Thyroid gland (tissue), 4 donors: ENCODE measurements around the gene C19orf73. TPM values are rescaled to one million over a fixed set of nuclear protein-coding genes. Genes with fewer than 3 reads are reported as not detected.

Experiments used
- DNase-seq, 2 donors: peaks; one replicate each; pipeline ENCODE4 v3.0.0-alpha.2; 2019
- H3K27ac ChIP-seq, 3 donors: fragments of 200-600 bp; sonication (generic); 1 replicate in 2 of 3; 2 replicates in 1 of 3; pipeline ENCODE4 v1.5.1; 2016 to 2019; ENCODE audit warnings: mild to moderate bottlenecking in 1 of 3, moderate library complexity in 1 of 3
- H3K27me3 ChIP-seq: fragments of 200-600 bp; sonication (generic); one replicate; pipeline ENCODE4 v1.5.1; 2019
- H3K36me3 ChIP-seq, 2 donors: fragments of 200-600 bp; sonication (generic); one replicate each; pipeline ENCODE4 v1.5.1; 2016 to 2019
- H3K4me1 ChIP-seq, 2 donors: fragments of 200-600 bp; sonication (generic); one replicate each; pipeline ENCODE4 v1.5.1; 2017 to 2019
- H3K4me3 ChIP-seq, 3 donors: fragments of 200-600 bp; sonication (generic); replicated peaks in 1 of 3; 1 replicate in 2 of 3; 2 replicates in 1 of 3; pipeline ENCODE4 v1.5.1; 2016; ENCODE audit warnings: mild to moderate bottlenecking in 1 of 3
- H3K9me3 ChIP-seq: fragments of 200-600 bp; sonication (generic); one replicate; pipeline ENCODE4 v1.5.1; 2017
- CTCF ChIP-seq, 6 experiments: fragments of 200-600 bp in 3 of 6; fragments of 450-650 bp in 3 of 6; sonication (generic) in 3 of 6; IDR thresholded peaks; one replicate each; pipeline ENCODE4 v1.5.1; 2016 to 2019; ENCODE audit warnings: antibody characterized with exemption in 6 of 6, mild to moderate bottlenecking in 2 of 6, inconsistent platforms in 1 of 6, moderate library complexity in 1 of 6
- POLR2A ChIP-seq, 2 donors: fragments of 450-650 bp; IDR thresholded peaks; one replicate each; pipeline ENCODE4 v1.6.1; 2017; ENCODE audit warnings: antibody characterized with exemption in 2 of 2, mild to moderate bottlenecking in 2 of 2, moderate library complexity in 1 of 2
- WGBS, 2 donors: methylation state at CpG; one replicate each; pipeline ENCODE4 v1.1.5; 2017; 5-methylcytosine and 5-hydroxymethylcytosine counted together
- intact Hi-C: fragments of 100-400 bp; cut with DNase I; formaldehyde crosslinking; loops from one replicate; pipeline ENCODE4 v1.15.1; 2023
- total RNA-seq, 4 donors: library from RNA; depleted of rRNA; stranded (reverse); fragments of >200 nt; gene quantifications; one replicate each; pipeline ENCODE4 v1.2.3, GENCODE V29; 2016

Gene C19orf73
- total RNA-seq, 4 donors from 2014 or later: 1.7 to 13.4 (median 6.1) TPM

GRCh38 chr19:49120868-49121267, 1.9 kb upstream of the C19orf73 start:
- WGBS, 2 donors: 92 to 98% methylated on average over 2 of the region's 2 CpGs
- H3K36me3 ChIP-seq: no peaks in the 10 kb centered on the region
- intact Hi-C loops: no loop called here
- no peak for DNase-seq
- TF ChIP-seq POLR2A (IDR thresholded peaks at IDR 0.05) (no peak), CTCF (IDR thresholded peaks at IDR 0.05) (no peak)
- no peak overlapping the region for H3K27ac ChIP-seq
- H3K4me3 ChIP-seq: no peak overlapping the region
- H3K4me1 ChIP-seq: peaks cover 19 to 22% of the 10 kb centered on the region in 2 donors
- no peaks in the 10 kb centered on the region for H3K27me3 ChIP-seq
- H3K9me3 ChIP-seq: no peaks in the 10 kb centered on the region

- intact Hi-C loops: no loop called here
- no peak overlapping the region for H3K27ac ChIP-seq
- H3K27me3 ChIP-seq: no peaks in the 10 kb centered on the region
- peak overlapping the region in 1 of 3 donors; percentile 49 for H3K4me3 ChIP-seq
- no peak for TF ChIP-seq CTCF (IDR thresholded peaks at IDR 0.05)
- no peak for TF ChIP-seq POLR2A (IDR thresholded peaks at IDR 0.05)
- WGBS, 2 donors: 33 to 44% methylated on average over 3 to 9 of the region's 16 CpGs
- DNase-seq: no peak
- no peaks in the 10 kb centered on the region for H3K36me3 ChIP-seq
- H3K9me3 ChIP-seq: no peaks in the 10 kb centered on the region
- H3K4me1 ChIP-seq: peaks cover 19 to 22% of the 10 kb centered on the region in 2 donors
These were observed 1.4 kb upstream of the C19orf73 start for GRCh38 chr19:49120325-49120683.

GRCh38 chr19:49119411-49120324, 725 bp upstream of the C19orf73 start, which contains the start of gene PPFIA3:
TSS of gene PPFIA3 (plus strand) at chr19:49119544. CDS start at chr19:49127874, 8,330 bp downstream.
- WGBS, 2 donors: 0% methylated on average over 20 of the region's 90 CpGs; no CpG with 5 or more reads in 1 of the 2 donors

GRCh38 chr19:49117677-49118564, 1.0 kb downstream of the C19orf73 start:
- intact Hi-C loops: loop anchor here (5.0 kb wide), 1 partner anchor 34 kb away; no protein-coding TSS in a partner anchor
- Histone ChIP-seq H3K4me3 (peak overlapping the region in 1 of 3 donors; percentile 49), H3K27ac (peak overlapping the region; percentile 93 to 98 (median 95)), H3K4me1 (peaks cover 23 to 29% of the 10 kb centered on the region in 2 donors), H3K9me3 (no peaks in the 10 kb centered on the region), H3K36me3 (no peaks in the 10 kb centered on the region), H3K27me3 (no peaks in the 10 kb centered on the region)
- DNase-seq: no peak
- 40 to 72% methylated on average over 11 to 25 of the region's 26 CpGs for WGBS, 2 donors
- no peak for TF ChIP-seq CTCF (IDR thresholded peaks at IDR 0.05)
- no peak for TF ChIP-seq POLR2A (IDR thresholded peaks at IDR 0.05)

More at GRCh38 chr19:49119411-49120324, 725 bp upstream of the C19orf73 start, which contains the start of gene PPFIA3:
- no peaks in the 10 kb centered on the region for H3K27me3 ChIP-seq
- intact Hi-C loops: loop anchor here (5.0 kb wide), 1 partner anchor 33 kb away; no protein-coding TSS in a partner anchor
- H3K36me3 ChIP-seq: no peaks in the 10 kb centered on the region
- peaks cover 19 to 22% of the 10 kb centered on the region in 2 donors for H3K4me1 ChIP-seq
- peak; percentile 75 to 78 for DNase-seq
- H3K4me3 ChIP-seq: peak within 1 kb of the TSS; percentile 20 to 49 (median 21)
- TF ChIP-seq POLR2A (IDR thresholded peaks at IDR 0.05) (no peak), CTCF (IDR thresholded peaks at IDR 0.05) (no peak)
- H3K27ac ChIP-seq: peak within 1 kb of the TSS; percentile 93 to 98 (median 95)
- H3K9me3 ChIP-seq: no peaks in the 10 kb centered on the region
